Mesothelial cell of epicardium (in vitro differentiated cells): ENCODE measurements around the gene ST7L. TPM values are rescaled to one million over a fixed set of nuclear protein-coding genes. Genes with fewer than 3 reads are reported as not detected.

ENCODE experiments used
- DNase-seq, 2 experiments: peaks; one replicate each; pipeline ENCODE4 v3.0.0; 2021; ENCODE audit warnings: low spot score in 2 of 2; ENCODE audit not compliant: unreplicated experiment in 2 of 2
- H3K27ac Mint-ChIP-seq: 2 replicates; pipeline ENCODE4 v1.8.0; 2021; ENCODE audit warnings: mixed read lengths
- H3K27me3 Mint-ChIP-seq: 2 replicates; pipeline ENCODE4 v1.8.0; 2021; ENCODE audit warnings: low read depth, mixed read lengths
- H3K36me3 Mint-ChIP-seq: 2 replicates; pipeline ENCODE4 v1.8.0; 2021; ENCODE audit warnings: mixed read lengths
- H3K4me1 Mint-ChIP-seq: 2 replicates; pipeline ENCODE4 v1.8.0; 2021; ENCODE audit warnings: mixed read lengths
- H3K4me3 Mint-ChIP-seq: 2 replicates; pipeline ENCODE4 v1.8.0; 2021; ENCODE audit warnings: mild to moderate bottlenecking, moderate library complexity, mixed read lengths
- H3K9me3 Mint-ChIP-seq: 2 replicates; pipeline ENCODE4 v1.8.0; 2021; ENCODE audit warnings: mixed read lengths
- total RNA-seq: library from RNA; stranded (reverse); gene quantifications from 3 replicates; pipeline ENCODE4 v1.2.1, GENCODE V29; 2021
- TF ChIP-seq, protein P1 (sequence below): fragments of 200-600 bp; sonication (generic); IDR thresholded peaks from one replicate; pipeline ENCODE4 v1.5.0; 2021; ENCODE audit warnings: antibody characterized with exemption; ENCODE audit not compliant: unreplicated experiment

Gene ST7L
- total RNA-seq, 1 donor from 2014 or later: 27.6 TPM

DNA sequence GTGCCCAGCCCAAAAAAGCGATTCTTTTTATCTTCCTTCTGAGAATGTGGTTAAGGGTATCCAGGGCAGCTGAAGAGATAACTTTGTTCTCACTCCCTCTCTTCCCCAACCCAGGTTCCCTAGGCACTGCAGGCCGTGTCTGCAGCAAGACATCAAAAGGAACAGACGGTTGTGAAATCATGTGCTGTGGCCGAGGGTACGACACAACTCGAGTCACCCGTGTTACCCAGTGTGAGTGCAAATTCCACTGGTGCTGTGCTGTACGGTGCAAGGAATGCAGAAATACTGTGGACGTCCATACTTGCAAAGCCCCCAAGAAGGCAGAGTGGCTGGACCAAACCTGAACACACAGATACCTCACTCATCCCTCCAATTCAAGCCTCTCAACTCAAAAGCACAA lies 98.8 kb downstream of the ST7L start:
- DNase-seq: no peak
- Mint-ChIP-seq H3K27ac (peak overlapping the region; percentile 98), H3K4me3 (no peak overlapping the region), H3K36me3 (peaks cover 33% of the 10 kb centered on the region), H3K4me1 (peaks cover 48% of the 10 kb centered on the region), H3K27me3 (no peaks in the 10 kb centered on the region), H3K9me3 (no peaks in the 10 kb centered on the region)
- TF ChIP-seq, protein P1, sequence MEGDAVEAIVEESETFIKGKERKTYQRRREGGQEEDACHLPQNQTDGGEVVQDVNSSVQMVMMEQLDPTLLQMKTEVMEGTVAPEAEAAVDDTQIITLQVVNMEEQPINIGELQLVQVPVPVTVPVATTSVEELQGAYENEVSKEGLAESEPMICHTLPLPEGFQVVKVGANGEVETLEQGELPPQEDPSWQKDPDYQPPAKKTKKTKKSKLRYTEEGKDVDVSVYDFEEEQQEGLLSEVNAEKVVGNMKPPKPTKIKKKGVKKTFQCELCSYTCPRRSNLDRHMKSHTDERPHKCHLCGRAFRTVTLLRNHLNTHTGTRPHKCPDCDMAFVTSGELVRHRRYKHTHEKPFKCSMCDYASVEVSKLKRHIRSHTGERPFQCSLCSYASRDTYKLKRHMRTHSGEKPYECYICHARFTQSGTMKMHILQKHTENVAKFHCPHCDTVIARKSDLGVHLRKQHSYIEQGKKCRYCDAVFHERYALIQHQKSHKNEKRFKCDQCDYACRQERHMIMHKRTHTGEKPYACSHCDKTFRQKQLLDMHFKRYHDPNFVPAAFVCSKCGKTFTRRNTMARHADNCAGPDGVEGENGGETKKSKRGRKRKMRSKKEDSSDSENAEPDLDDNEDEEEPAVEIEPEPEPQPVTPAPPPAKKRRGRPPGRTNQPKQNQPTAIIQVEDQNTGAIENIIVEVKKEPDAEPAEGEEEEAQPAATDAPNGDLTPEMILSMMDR: no peak

DNA sequence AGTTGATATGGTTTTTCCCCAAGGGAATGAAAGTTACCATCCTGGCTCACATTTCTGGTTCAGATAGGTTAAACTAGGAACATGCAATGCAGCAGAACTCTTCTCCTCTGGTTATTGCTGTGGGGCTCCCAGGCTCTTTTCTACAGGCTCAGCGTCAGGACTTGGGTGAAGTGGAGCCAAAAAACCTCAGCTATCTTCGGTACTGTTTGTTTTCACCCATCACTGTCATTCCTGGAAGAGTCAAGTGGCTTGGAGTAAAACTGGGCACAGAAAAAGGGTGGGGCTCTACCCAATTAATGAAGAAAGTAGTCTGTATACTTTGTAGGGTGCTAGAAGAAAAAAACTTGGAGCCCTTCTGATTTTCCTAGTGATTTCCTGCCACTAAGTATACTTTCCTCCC lies 100.8 kb downstream of the ST7L start:
- TF ChIP-seq, protein P1: no peak
- no peak for DNase-seq

DNA sequence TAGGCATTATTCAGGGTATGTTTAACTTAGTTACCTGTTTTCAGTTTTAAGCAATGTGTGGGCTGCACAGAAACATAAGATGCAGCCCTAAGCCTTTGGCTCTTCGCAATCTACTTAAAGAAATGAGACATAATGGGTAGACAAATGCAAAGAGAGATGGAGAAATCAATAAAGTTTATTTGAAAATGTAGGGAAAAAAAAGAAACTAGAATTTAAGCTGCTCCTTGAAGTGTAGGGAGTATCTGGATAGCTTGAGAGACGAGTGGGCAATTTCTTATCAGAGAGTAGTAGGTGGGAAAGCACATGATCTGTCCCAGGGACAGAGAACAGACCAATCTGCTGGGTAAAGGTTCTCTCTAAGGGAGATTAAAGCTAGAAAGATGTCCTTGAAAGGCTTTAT lies 101.3 kb downstream of the ST7L start:
- no peak for DNase-seq

More for the DNA sequence above, 100.8 kb downstream of the ST7L start:
- H3K36me3 Mint-ChIP-seq: peaks cover 37% of the 10 kb centered on the region
- no peaks in the 10 kb centered on the region for H3K9me3 Mint-ChIP-seq
- H3K4me1 Mint-ChIP-seq: peaks cover 46% of the 10 kb centered on the region
- no peak overlapping the region for H3K27ac Mint-ChIP-seq
- H3K27me3 Mint-ChIP-seq: no peaks in the 10 kb centered on the region
- H3K4me3 Mint-ChIP-seq: no peak overlapping the region

DNA sequence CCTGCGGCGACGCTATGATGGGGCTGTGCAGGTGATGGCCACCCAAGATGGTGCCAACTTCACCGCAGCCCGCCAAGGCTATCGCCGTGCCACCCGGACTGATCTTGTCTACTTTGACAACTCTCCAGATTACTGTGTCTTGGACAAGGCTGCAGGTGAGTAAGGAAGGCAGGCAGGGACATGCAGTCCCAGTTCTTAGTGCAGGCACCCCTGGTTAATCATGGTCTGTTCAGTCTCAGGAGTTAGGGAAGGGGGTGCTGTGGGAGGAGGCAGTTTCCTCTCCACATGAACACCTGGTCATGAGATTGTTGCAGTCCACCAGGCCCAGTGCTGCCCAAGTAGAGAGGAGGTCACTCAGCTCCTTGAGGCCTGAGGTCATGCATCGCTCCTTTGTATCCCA lies 101.7 kb downstream of the ST7L start:
- peaks cover 46% of the 10 kb centered on the region for H3K4me1 Mint-ChIP-seq
- no peak overlapping the region for H3K4me3 Mint-ChIP-seq
- no peak overlapping the region for H3K27ac Mint-ChIP-seq

More for the DNA sequence above, 101.3 kb downstream of the ST7L start:
- Mint-ChIP-seq H3K27me3 (no peaks in the 10 kb centered on the region), H3K27ac (no peak overlapping the region), H3K9me3 (no peaks in the 10 kb centered on the region), H3K4me3 (no peak overlapping the region), H3K4me1 (peaks cover 46% of the 10 kb centered on the region), H3K36me3 (peaks cover 37% of the 10 kb centered on the region)
- TF ChIP-seq, protein P1: no peak

DNA sequence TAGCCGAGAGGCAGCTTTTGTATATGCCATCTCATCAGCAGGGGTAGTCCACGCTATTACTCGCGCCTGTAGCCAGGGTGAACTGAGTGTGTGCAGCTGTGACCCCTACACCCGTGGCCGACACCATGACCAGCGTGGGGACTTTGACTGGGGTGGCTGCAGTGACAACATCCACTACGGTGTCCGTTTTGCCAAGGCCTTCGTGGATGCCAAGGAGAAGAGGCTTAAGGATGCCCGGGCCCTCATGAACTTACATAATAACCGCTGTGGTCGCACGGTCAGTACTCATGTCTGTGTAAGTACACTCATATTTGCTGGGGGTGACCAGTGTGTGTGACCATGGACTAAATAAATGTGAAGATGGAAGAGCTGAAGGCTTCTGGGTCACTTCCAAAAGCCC lies 102.8 kb downstream of the ST7L start:
- no peak overlapping the region for H3K4me3 Mint-ChIP-seq
- TF ChIP-seq, protein P1: no peak
- peaks cover 37% of the 10 kb centered on the region for H3K36me3 Mint-ChIP-seq
- H3K27ac Mint-ChIP-seq: no peak overlapping the region
- H3K27me3 Mint-ChIP-seq: peaks cover 3% of the 10 kb centered on the region
- peaks cover 45% of the 10 kb centered on the region for H3K4me1 Mint-ChIP-seq
- H3K9me3 Mint-ChIP-seq: no peaks in the 10 kb centered on the region
- no peak for DNase-seq

More for the DNA sequence above, 101.7 kb downstream of the ST7L start:
- H3K27me3 Mint-ChIP-seq: no peaks in the 10 kb centered on the region
- peaks cover 37% of the 10 kb centered on the region for H3K36me3 Mint-ChIP-seq
- DNase-seq: no peak
- no peaks in the 10 kb centered on the region for H3K9me3 Mint-ChIP-seq
- TF ChIP-seq, protein P1: no peak
